NOMO-1 treated with dmso at 0.1 percent for 144 hours (cell line): ENCODE measurements around the gene RAP1GAP2.
"Not testable (repeated sequence)": the region's sequence is repeated elsewhere in the genome, so short reads cannot be mapped to it uniquely, and the experiment has no call there.

Source experiments
- DNase-seq: peaks from one replicate; lab custom pipeline; 2025; ENCODE audit not compliant: unreplicated experiment; lab: John Stamatoyannopoulos, UW

Gene RAP1GAP2

GRCh38 chr17:2796164-2797125, at the start of gene RAP1GAP2:
TSS of gene RAP1GAP2 (plus strand) at chr17:2796438. CDS start at chr17:2796528, 90 bp downstream.
- peak; percentile 99 for DNase-seq

GRCh38 chr17:2749058-2749783, 47.0 kb upstream of the RAP1GAP2 start, which contains the start of gene CCDC92B:
TSS of gene CCDC92B (minus strand) at chr17:2749652. CDS start at chr17:2735145, 14,507 bp downstream.
- no peak for DNase-seq

GRCh38 chr17:2749784-2750181, 46.5 kb upstream of the RAP1GAP2 start:
- peak; percentile 37 for DNase-seq

DNA sequence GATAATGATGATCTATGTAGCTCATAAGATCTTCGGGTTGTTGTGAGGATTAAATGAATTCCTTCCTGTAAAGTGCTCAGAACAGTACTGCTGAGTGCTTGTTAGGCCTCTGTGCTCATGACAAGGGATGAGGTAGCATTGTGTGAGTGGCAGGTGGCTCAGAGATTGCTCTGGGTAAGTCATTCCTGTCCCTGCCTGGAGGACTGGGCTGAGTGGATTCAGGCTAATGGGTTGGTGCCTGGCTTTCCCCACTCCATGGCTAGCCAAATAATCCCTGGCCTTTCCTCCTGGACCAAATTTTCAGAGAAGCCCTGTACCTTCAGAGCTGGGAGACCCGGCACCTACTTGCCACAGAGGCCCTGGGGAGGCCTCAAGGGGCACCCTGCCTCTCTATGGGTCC, 45.5 kb upstream of the RAP1GAP2 start:
- DNase-seq, result no peak

DNA sequence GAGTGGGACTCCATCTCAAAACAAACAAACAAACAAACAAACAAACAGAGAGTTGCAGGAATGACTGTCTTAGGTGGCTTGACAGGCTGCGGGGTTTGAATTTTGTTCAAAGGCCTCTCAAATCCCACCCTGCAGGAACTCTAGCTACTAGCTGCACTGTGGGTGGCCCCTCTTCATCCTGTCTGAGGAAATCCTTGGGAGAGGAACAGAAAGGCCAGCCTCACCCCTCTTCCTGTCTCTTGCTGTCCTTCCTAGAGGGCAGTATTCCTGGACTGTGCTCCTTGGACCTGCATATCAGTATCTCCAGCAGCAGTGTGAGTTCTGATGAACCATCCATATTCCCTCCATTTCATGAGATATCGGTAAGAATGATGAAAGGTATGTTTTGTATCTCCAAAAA, 44.7 kb upstream of the RAP1GAP2 start:
- DNase-seq, result no peak

- DNase-seq, result no peak
Measured at GRCh38 chr17:2755891-2756724, 40.1 kb upstream of the RAP1GAP2 start.

DNA sequence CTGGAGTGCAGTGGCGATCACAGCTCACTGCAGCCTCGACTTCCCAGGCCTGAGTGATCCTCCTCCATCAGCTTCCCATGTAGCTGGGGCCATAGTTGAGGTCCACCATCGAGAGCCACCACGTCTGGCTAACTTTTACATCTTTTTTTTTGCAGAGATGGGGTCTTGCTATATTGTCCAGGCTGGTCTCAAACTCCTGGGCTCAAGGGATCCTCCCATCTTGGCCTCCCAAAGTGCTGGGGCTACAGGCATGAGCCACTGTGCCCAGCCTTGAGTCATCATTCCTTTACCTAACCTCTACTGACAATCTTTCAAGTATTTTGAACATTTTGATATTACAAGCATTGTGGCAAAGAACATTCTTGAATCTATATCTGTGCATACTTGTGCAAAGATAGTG, 37.4 kb upstream of the RAP1GAP2 start:
- no peak for DNase-seq

DNA sequence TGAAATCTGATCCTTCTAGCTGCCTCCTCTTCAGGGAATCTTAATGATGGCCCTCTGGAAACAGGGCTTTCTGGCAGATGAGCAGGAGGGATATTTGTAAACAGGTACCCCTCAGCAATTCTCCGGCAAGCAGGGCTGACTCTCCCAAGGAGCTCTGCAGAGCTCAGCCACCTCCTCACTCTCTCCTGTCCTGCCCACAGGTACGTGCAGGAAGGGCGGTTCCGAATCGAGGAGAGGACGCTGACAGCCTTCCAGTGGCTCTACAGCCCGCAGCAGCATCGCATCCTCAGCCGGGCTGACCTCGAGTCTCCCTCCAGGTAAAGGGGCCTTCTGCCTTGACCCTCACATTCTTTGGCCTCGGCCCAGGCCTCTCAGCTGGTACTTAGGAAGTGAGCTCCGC, 26.1 kb upstream of the RAP1GAP2 start:
- DNase-seq, result no peak

- no peak for DNase-seq
Measured at GRCh38 chr17:2775206-2775605, 21.0 kb upstream of the RAP1GAP2 start.

- DNase-seq, result no peak
Measured at GRCh38 chr17:2776589-2777241, 19.5 kb upstream of the RAP1GAP2 start.

- no peak for DNase-seq
Measured at GRCh38 chr17:2777242-2777867, 18.9 kb upstream of the RAP1GAP2 start.

- DNase-seq, result no peak
Measured at GRCh38 chr17:2778489-2778888, 17.7 kb upstream of the RAP1GAP2 start.

- no peak for DNase-seq
Measured at GRCh38 chr17:2779545-2779944, 16.7 kb upstream of the RAP1GAP2 start.

GRCh38 chr17:2780256-2780655, 16.0 kb upstream of the RAP1GAP2 start:
- DNase-seq, result no peak

DNA sequence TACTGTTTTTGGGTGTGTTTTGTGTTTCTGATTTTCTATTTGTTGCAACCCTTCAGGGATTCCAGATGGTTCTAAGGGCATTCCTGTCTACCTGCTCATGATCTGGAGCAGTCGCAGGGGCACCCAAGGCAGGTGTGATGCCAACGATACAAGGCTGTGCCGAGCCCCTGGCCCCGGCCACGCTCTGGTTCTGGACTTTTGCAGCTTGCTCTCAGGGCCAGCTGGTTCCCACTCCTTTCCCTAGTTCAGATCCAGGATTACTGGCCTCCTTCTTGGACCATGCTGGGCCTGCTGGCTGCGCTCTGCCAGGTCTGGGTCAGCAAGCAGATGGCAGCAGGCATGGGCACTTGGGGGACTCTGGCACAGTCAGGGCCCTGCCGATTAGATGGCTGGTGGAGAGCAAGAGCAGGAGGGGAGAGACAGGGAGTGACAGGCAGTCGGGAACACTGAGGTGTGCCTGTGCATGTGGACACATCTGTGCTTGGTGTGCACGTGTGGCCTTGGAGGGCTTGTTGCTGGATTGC, 15.2 kb upstream of the RAP1GAP2 start:
- no peak for DNase-seq

DNA sequence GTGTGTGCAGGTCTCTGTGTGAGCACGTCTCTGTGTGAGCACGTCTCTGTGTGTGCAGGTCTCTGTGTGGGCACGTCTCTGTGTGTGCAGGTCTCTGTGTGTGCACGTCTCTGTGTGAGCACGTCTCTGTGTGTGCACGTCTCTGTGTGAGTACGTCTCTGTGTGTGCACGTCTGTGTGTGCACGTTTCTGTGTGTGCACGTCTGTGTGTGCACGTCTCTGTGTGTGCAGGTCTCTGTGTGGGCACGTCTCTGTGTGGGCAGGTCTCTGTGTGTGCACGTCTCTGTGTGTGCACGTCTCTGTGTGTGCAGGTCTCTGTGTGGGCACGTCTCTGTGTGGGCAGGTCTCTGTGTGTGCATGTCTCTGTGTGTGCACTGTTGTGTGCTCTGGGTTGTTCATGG, 14.6 kb upstream of the RAP1GAP2 start:
- DNase-seq, result not testable (repeated sequence)

DNA sequence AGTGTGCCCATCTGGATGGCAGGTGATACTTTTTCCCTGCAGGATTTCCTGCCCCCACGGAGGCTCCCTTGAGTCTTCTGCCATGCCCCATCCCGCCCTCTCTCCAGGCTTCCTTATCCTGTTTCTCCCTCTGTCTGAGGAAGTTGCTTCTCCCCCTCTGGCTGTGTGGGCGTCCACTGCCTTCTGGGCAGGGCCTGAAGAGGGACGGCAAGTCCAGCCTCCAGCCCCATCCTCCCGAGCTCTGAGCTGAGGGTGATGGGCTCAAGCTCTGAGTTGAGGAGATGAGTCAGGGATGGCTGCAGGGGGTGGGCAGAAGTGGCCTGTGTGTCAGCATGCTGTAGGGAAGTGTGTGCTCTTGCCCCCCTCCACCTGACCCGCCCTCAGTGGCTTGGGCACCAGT, 14.2 kb upstream of the RAP1GAP2 start:
- DNase-seq, result no peak

- DNase-seq, result no peak
Measured at GRCh38 chr17:2783310-2784030, 12.8 kb upstream of the RAP1GAP2 start.

- no peak for DNase-seq
Measured at GRCh38 chr17:2784864-2785263, 11.4 kb upstream of the RAP1GAP2 start.
